Occipital lobe (tissue), 2 donors: ENCODE measurements around the gene KIFBP. TPM values are rescaled to one million over a fixed set of nuclear protein-coding genes. Genes with fewer than 3 reads are reported as not detected.
"Not testable (repeated sequence)": the region's sequence is repeated elsewhere in the genome, so short reads cannot be mapped to it uniquely, and the experiment has no call there.

Experiments used
- DNase-seq: peaks from one replicate; lab custom pipeline; 2025; lab: John Stamatoyannopoulos, UW
- total RNA-seq: library from RNA; depleted of rRNA; stranded (reverse); fragments of >200 nt; gene quantifications from one replicate; pipeline ENCODE4 v1.2.3, GENCODE V29; 2014

Gene KIFBP, protein sequence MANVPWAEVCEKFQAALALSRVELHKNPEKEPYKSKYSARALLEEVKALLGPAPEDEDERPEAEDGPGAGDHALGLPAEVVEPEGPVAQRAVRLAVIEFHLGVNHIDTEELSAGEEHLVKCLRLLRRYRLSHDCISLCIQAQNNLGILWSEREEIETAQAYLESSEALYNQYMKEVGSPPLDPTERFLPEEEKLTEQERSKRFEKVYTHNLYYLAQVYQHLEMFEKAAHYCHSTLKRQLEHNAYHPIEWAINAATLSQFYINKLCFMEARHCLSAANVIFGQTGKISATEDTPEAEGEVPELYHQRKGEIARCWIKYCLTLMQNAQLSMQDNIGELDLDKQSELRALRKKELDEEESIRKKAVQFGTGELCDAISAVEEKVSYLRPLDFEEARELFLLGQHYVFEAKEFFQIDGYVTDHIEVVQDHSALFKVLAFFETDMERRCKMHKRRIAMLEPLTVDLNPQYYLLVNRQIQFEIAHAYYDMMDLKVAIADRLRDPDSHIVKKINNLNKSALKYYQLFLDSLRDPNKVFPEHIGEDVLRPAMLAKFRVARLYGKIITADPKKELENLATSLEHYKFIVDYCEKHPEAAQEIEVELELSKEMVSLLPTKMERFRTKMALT
- total RNA-seq: 36.8 TPM

- DNase-seq: peak; percentile 96
Observed at GRCh38 chr10:68988530-68989316, at the start of gene KIFBP. Gene KIFBP, plus strand, starts transcription at chr10:68988803. Its CDS starts 30 bp downstream, at chr10:68988833.

DNA sequence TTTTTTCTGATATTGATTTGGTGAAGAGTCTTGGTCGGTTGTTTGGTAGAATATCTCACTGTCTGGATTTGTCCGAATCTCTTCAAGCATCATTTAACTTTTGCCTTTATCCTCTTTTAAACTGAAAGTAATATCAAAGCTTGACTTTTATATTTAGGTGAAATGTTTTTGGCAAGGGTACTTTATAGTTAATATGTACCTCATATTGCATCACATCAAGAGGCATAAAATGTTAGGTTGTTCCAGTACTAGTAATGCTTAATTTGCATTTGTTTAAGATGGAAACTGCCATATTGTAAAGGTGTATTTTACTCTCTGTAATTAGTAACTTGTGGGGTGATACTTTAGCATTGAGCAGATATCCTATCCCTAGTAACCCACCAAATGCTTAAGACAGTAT is 49.7 kb upstream of the KIFBP start:
- DNase-seq: no peak

- DNase-seq: not testable (repeated sequence)
Observed at GRCh38 chr10:68940917-68941316, 47.7 kb upstream of the KIFBP start.

- no peak for DNase-seq
Observed at GRCh38 chr10:68950598-68950997, 38.0 kb upstream of the KIFBP start.

- no peak for DNase-seq
Observed at GRCh38 chr10:68954904-68955303, 33.7 kb upstream of the KIFBP start.

DNA sequence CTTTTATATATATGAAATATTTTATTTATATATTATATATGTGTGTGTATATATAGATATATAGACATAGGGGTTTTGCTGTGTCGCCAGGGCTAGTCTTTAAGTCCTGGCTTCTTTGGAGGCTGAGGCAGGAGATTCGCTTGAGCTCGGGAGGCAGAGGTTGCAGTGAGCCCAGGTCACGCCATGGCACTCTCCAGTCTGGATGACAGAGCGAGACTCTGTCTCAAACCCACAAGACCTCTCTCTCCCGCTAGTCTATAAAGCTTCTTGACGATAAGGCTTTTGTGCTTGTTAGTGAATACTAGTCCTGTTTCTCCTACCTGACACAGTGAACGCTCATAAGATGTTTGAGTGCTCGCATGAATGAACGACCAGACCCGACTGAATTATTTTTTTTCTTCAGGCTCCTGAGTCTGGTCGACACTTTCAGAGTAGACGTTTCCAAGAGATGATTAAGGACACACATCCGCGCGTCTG is 33.2 kb upstream of the KIFBP start:
- no peak for DNase-seq

DNA sequence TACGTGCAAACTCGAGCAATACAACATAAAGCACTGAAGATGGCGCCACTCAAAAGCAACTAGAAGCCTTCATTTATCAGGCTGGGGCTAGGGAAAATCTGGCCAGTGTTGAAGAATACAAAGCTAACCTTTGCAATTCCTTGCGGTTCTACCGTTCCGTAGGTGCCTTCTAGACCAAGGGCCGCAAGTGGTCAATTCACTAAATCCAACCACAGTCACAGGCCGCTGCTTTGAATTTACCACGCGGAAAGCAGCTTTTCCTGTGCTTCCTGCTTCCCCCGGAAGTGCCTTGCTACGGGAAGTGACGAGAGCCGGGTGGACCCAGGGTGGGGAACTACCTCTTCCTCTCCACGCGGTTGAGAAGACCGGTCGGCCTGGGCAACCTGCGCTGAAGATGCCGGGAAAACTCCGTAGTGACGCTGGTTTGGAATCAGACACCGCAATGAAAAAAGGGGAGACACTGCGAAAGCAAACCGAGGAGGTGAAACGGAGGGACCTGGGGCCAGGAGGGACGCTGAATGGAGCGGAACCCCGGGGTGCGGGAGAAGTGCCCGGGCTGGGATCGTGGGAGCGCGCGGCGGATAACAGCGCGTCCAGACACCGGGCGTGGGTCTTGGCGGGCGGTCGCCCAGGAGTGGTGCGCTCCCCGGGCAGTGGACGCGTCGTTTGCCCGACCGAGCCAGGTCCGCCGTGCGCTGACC is 32.6 kb upstream of the KIFBP start, which contains the start of gene DDX21:
Gene DDX21, plus strand, starts transcription at position 339 of the 701 bp plus-strand sequence. Its CDS starts 56 bp downstream, at position 395.
- DNase-seq: peak; percentile 91

DNA sequence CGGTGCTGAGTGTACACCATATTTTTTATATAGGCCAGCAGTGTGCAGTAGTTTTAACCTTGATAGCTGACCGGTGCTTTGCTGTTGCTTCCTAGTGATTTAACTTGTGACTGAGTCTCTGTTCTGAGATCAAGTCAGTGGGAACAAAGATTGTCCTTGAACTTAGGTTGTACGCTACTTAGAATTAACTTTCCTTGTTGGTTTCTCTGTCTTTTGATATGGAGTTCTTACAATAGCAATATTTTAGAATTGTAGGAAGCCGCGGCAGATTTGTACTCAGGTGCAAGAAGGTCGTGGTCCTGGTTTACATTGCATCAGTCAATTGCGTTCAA is 31.4 kb upstream of the KIFBP start:
- DNase-seq: no peak

DNA sequence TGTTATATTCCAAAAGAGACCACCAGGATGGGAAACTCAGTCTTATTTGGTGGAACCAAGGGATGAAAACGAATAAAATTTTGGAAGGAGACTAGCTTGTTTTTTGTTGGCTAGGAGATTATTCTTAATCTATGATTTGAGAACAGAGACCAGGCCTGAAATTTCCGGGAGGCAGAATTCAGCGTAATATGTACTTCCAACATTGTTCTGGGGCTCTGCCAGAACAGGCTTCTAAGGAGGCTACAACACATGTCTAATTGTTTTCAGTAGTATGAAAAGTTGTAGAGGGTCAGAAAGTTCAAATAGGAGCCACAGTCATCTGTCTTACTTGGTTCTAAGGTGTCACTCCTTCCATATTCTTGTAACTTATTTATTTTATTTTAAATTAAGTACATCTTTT is 30.9 kb upstream of the KIFBP start:
- DNase-seq: no peak

DNA sequence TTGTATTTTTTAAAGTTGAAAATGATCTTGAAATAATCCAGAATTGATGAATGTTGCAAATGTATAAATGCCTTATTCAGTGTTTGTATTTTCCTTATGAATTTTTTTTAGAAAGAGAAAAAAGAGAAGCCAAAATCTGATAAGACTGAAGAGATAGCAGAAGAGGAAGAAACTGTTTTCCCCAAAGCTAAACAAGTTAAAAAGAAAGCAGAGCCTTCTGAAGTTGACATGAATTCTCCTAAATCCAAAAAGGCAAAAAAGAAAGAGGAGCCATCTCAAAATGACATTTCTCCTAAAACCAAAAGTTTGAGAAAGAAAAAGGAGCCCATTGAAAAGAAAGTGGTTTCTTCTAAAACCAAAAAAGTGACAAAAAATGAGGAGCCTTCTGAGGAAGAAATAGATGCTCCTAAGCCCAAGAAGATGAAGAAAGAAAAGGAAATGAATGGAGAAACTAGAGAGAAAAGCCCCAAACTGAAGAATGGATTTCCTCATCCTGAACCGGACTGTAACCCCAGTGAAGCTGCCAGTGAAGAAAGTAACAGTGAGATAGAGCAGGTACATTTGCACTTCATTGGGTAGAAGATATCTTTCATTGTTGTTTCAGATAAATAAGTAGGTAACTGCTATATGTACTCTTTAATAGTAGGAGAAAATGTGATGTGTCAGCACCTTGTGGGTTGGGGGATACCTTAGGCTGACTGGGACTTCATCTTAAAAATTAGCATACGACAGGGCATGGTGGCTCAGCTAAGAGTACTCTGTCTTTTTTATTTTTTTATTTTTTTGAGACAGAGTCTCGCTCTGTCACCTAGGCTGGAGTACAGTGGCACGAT is 28.7 kb upstream of the KIFBP start:
- DNase-seq: no peak

DNA sequence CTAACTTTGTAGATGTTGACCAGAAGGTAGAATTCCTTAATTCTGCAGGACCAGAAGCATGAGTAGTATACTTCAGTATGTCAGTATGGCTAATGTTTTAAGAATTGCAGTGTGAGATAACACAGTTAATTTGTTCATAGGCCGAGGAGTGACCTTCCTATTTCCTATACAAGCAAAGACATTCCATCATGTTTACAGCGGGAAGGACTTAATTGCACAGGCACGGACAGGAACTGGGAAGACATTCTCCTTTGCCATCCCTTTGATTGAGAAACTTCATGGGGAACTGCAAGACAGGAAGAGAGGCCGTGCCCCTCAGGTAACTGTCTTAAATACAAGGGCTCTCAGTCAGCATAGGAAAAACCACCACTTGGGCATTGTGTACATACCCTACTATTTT is 25.5 kb upstream of the KIFBP start:
- DNase-seq: no peak

- no peak for DNase-seq
Observed at GRCh38 chr10:68973975-68974374, 14.6 kb upstream of the KIFBP start.

GRCh38 chr10:68975936-68976473 is 12.6 kb upstream of the KIFBP start:
- not testable (repeated sequence) for DNase-seq

- DNase-seq: not testable (repeated sequence)
Observed at GRCh38 chr10:68979738-68980137, 8.9 kb upstream of the KIFBP start.

GRCh38 chr10:68981074-68981473 is 7.5 kb upstream of the KIFBP start:
- no peak for DNase-seq

- no peak for DNase-seq
Observed at GRCh38 chr10:68982389-68982788, 6.2 kb upstream of the KIFBP start.

- DNase-seq: no peak
Observed at GRCh38 chr10:68987611-68988010, 992 bp upstream of the KIFBP start.

DNA sequence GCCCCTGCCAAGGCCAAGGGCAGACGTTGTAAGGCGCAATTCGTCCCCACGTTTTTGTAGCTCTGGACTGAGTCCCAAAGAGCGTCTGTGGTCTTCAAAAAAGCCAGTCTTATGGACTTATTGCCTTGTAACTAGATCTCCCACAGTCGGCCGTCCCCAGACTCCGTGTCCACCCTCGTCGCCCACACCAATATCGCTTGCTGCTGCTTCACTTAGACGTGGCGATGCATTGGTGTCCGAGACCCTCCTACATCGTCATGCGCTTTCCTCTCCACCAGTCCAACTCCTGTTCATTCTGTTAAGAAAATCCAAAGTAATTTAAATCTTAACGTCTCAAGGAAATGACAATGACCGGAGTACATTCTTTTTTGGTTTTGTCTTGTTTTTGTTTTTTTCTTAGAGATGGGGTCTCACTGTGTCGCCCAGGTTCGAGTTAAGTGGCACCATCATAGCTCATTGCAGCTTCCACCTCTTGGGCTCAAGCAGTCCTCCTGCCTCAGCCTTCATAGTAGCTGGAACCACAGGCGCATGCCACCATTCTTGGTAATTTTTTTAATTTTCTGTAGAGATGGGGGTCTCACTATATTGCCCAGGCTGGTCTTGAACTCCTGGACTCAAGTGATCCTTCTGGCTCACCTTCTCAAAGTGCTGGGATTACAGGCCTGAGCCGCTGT is 851 bp downstream of the KIFBP start:
- DNase-seq: no peak

- no peak for DNase-seq
Observed at GRCh38 chr10:68992636-68993440, 4.2 kb downstream of the KIFBP start.
